NT2/D1 (cell line): ENCODE data around the gene RFC1.

Experiments used
- SUZ12 ChIP-seq: IDR thresholded peaks from 2 replicates; pipeline ENCODE4 v1.6.1; 2011; ENCODE audit not compliant: insufficient read length, insufficient read depth; ENCODE audit errors: extremely low read depth
- ZNF274 ChIP-seq: IDR thresholded peaks from 2 replicates; pipeline ENCODE4 v1.6.1; 2011; ENCODE audit warnings: mild to moderate bottlenecking, low read depth, low read length

DNA sequence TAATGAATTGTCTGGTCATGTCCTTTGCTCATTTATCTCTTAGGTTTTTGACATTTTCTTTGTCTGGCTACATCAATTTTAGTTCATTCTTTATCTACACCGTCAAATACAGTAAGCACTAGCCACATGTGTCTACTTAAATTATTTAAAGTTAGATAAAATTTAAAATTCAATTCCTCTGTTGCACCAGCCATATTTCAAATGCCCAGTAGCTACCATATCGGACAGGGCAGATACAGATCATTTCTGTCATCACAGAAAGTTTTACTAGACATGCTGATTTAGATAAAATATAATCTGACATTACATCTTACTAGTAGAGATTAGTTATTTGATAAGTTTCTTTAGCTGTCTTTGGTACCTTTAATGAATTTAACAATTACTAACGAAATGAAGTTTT, 122.7 kb downstream of the RFC1 start:
- no peak for TF ChIP-seq SUZ12
- TF ChIP-seq ZNF274, result no peak
